Activated CD4-positive, alpha-beta T cell treated with anti-CD3 and anti-CD28 coated beads, Interleukin-2, amount 10 ng/mL, durations not matched to agents 24 days and 14 days (primary cell): ENCODE results near the gene ANKRD9. TPM values are rescaled to one million over a fixed set of nuclear protein-coding genes. Genes with fewer than 3 reads are reported as not detected.
"Not testable (repeated sequence)": the region's sequence is repeated elsewhere in the genome, so short reads cannot be mapped to it uniquely, and the experiment has no call there.

Experiments used
- DNase-seq: peaks from one replicate; pipeline ENCODE4 v3.0.0; 2022
- H3K27ac Mint-ChIP-seq: one replicate; pipeline ENCODE4 v1.8.0; 2022; ENCODE audit warnings: mild to moderate bottlenecking, mixed read lengths
- H3K27me3 Mint-ChIP-seq: one replicate; pipeline ENCODE4 v1.8.0; 2022; ENCODE audit warnings: mixed read lengths
- H3K36me3 Mint-ChIP-seq: one replicate; pipeline ENCODE4 v1.8.0; 2022; ENCODE audit warnings: low read depth, mild to moderate bottlenecking, mixed read lengths
- H3K4me1 Mint-ChIP-seq: one replicate; pipeline ENCODE4 v1.8.0; 2021; ENCODE audit warnings: mixed read lengths
- H3K4me3 Mint-ChIP-seq: one replicate; pipeline ENCODE4 v1.8.0; 2022; ENCODE audit warnings: mild to moderate bottlenecking, moderate library complexity, mixed read lengths
- H3K9me3 Mint-ChIP-seq: one replicate; pipeline ENCODE4 v1.8.0; 2021; ENCODE audit warnings: mixed read lengths
- intact Hi-C: fragments of 100-400 bp; cut with micrococcal nuclease; formaldehyde crosslinking; loops from one replicate; pipeline ENCODE4 v1.15.1; 2023
- total RNA-seq: library from RNA; stranded (reverse); gene quantifications from 2 replicates; pipeline ENCODE4 v1.2.3, GENCODE V29; 2022

Gene ANKRD9
- total RNA-seq, 1 donor from 2014 or later: 16.5 TPM

DNA sequence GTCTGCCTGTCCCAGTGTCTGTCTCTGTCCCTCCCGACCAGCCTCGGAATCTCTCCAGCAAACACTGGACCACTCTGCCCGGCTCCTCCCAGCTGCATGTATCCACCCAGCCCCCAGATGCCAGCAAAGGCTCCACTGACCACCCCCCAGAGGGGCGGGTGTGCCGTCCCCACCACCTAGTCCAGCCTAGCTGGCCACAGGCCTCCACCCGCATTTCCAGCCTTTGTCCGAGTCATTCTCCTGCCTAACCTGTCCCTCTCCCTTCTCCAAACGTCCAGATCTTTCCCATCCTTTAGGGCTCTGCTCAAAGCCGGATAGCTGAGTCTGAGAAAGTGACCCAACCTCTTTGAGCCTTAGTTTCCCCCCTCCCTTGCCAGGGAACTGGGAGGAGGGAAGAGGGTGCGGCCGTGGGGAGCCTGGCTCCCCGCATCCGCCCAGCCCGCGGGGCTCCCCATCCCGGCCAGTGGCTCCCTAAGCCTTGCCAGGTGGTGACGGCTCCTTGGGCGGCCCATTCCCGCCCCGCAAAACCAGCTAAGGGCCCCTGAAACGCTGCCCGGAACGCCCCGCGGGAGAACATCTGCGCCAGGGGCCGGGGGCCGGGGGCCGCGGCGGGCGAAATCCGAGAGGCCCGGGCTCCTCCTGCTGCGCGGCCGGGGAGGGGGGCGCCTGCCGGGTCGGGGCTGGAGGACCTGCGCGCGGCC lies 34.6 kb upstream of the ANKRD9 start:
- Mint-ChIP-seq H3K36me3 (no peaks in the 10 kb centered on the region), H3K4me1 (peaks cover 3% of the 10 kb centered on the region), H3K27me3 (peaks cover 40% of the 10 kb centered on the region), H3K4me3 (peak overlapping the region; percentile 48), H3K27ac (no peak overlapping the region), H3K9me3 (no peaks in the 10 kb centered on the region)
- intact Hi-C loops: no loop called here
- no peak for DNase-seq

DNA sequence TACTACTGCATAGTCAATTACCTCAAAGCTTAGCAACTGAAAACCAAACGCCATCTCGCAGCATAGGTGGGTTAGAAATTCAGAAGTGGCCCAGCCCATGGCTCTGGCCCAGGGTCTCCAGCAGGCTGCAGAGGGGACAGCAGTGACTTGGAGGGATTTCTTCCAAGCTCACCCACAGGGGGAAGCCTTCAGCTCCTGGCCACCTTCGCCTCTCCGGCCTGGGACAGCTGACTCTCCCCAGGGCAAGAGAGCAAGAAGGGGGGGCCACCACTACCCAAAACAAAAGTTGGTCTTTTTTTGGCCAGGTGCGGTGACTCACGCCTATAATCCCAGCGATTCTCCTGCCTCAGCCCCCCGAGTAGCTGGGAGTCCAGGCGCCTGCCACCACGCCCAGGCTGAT lies 32.2 kb upstream of the ANKRD9 start:
- Mint-ChIP-seq H3K4me3 (no peak overlapping the region), H3K9me3 (no peaks in the 10 kb centered on the region)

DNA sequence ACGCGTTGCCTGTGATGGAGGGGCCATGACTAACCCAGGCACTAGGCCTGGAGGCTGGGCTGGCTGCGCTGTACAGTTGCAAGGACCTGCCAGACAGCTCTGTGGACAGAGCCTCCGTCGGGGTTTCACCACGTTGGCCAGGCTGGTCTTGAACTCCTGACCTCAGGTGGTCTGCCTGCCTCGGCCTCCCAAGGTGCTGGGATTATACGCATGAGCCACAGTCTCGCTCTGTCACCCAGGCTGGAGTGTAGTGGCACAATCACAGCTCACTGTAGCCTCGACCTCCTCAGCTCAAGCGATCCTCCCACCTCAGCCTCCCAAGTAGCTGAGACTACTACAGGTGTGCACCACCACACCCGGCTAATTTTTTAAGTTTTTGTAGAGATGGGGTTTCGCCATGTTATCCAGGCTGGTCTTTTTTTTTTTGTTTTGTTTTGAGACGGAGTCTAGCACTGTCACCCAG lies 31.5 kb upstream of the ANKRD9 start:
- H3K4me3 Mint-ChIP-seq, intact Hi-C loops, H3K4me1 Mint-ChIP-seq, H3K9me3 Mint-ChIP-seq, H3K36me3 Mint-ChIP-seq, H3K27ac Mint-ChIP-seq, DNase-seq: not testable (repeated sequence)
- H3K27me3 Mint-ChIP-seq: peaks cover 23% of the 10 kb centered on the region

More for the DNA sequence above, 32.2 kb upstream of the ANKRD9 start:
- Mint-ChIP-seq H3K4me1 (peaks cover 3% of the 10 kb centered on the region), H3K36me3 (no peaks in the 10 kb centered on the region), H3K27me3 (peaks cover 24% of the 10 kb centered on the region), H3K27ac (no peak overlapping the region)
- intact Hi-C loops: no loop called here
- DNase-seq: no peak

DNA sequence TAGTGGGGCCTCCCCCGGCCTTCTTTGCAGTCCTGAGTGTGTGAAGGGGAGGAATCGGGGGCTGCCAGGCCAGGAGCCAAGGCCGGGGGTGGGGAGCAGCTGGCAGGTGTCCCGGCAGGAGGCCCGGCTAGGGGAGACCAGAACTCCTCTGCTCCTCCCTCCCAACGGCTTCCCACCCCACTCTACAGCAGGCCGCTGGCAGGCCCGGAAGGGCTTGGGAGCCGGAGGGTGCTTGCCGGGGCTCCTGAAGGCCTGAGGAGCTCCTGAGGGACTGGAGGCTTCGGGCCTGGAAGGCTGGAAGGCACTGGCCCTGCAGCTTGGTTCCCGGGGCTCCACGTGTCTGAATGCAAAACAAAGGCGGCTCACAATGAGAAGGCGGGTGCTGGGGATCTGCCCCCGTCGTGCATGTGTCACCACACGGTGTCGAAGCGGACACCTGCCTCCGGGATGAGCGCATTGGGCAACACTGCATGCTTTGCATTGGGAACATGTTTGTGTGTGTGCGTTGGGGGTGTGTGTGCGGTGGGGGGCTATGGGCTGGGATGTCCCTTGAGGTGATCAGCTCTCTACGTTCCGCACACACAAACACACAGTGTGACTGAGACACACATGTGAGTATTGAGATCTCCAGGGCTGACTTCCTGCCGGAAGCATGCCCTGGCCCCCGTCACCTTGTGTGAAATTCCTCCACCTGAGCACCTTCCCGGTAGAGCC lies 30.9 kb upstream of the ANKRD9 start:
- H3K4me1 Mint-ChIP-seq: peaks cover 3% of the 10 kb centered on the region
- H3K9me3 Mint-ChIP-seq: no peaks in the 10 kb centered on the region
- no peak for DNase-seq
- peaks cover 17% of the 10 kb centered on the region for H3K27me3 Mint-ChIP-seq
- no peak overlapping the region for H3K4me3 Mint-ChIP-seq
- no peaks in the 10 kb centered on the region for H3K36me3 Mint-ChIP-seq
- no peak overlapping the region for H3K27ac Mint-ChIP-seq
- intact Hi-C loops: no loop called here

DNA sequence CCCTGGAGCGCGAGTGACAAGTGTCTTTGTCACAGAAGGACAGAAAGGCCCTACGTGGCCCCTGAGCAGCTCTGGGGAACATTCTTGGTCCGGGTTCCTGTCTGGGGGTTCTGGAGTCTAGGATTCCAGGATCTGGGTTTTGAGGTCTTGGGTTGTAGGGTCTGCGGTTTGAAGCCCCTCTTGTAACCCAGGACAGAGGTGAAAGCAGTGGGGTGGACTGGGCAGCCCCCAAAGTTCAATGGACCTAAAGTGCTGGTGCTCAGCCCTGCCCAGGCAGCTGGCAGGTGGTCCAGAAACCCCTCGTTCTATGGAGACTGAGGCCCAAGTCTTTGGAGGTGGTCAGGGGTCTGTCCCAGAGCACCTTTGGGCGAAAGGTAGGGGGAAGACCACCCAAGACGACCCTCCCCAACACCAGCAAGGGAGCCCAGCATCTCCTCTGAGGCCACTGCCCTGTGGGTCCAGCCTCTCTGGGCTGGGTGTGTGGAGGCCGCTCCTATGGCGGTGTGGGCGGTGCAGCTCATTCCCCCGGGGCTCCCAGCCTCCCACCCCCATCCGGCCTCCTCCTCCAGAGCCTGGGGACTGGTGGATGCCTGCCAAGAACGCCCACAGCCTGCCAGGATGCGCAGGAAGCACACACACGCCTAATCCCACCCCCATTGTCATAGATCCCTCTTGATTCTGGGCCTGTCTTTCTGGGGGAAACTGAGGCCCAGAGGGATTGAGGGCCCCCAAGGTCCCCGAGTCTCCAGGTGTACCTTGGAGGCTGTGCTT lies 30.2 kb upstream of the ANKRD9 start:
- Mint-ChIP-seq H3K4me1 (peaks cover 2% of the 10 kb centered on the region), H3K27ac (no peak overlapping the region), H3K9me3 (no peaks in the 10 kb centered on the region), H3K36me3 (no peaks in the 10 kb centered on the region), H3K4me3 (no peak overlapping the region), H3K27me3 (peaks cover 12% of the 10 kb centered on the region)
- intact Hi-C loops: no loop called here
- DNase-seq: no peak

DNA sequence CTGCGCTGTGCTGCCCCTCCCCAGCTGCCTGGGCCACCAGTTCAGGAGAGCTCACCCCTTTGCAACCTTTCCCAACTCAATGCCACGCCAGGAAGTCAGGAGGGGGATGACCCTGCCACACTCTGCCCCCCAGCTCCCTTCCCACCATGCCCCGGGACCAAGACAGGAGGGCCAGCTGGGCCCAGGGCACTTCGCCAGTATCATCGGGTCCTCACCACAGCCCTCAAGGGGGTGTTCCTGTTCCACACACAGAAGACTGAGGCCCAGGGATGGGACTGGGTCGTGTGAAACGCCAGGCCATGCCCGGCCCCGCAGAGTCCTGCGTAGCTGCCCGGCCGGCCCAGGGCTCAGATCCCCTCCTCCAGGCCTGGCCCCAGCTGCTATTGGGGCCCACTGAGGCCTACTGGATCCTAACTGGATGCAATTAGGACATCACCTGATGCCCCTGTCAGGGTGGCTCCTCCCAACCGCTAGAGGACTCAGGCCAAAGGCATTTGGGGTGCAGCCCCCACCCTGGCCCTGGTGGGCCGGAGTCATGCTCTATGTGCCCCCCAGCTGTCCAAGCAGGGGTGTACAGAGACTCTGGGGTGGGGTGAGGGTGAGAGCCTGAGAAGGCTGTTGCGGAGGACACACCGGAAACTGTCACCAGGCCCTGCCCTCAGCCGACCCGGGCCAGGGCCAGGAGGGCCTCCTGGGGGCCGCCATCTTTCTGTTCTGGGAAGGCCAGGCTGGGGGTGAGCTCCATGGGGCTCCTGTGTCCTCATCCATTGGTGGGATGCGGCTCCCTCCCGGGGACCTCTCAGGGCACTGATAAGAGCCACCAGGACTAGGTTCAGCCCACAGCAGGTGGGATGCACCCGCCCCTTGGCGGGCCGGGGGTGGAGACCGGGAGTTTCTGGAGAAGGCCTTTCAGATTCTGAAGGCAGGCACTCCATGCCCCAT lies 29.3 kb upstream of the ANKRD9 start:
- Mint-ChIP-seq H3K4me1 (no peaks in the 10 kb centered on the region), H3K27me3 (peaks cover 9% of the 10 kb centered on the region), H3K4me3 (no peak overlapping the region), H3K36me3 (no peaks in the 10 kb centered on the region), H3K9me3 (no peaks in the 10 kb centered on the region), H3K27ac (no peak overlapping the region)
- DNase-seq: no peak
- intact Hi-C loops: no loop called here

DNA sequence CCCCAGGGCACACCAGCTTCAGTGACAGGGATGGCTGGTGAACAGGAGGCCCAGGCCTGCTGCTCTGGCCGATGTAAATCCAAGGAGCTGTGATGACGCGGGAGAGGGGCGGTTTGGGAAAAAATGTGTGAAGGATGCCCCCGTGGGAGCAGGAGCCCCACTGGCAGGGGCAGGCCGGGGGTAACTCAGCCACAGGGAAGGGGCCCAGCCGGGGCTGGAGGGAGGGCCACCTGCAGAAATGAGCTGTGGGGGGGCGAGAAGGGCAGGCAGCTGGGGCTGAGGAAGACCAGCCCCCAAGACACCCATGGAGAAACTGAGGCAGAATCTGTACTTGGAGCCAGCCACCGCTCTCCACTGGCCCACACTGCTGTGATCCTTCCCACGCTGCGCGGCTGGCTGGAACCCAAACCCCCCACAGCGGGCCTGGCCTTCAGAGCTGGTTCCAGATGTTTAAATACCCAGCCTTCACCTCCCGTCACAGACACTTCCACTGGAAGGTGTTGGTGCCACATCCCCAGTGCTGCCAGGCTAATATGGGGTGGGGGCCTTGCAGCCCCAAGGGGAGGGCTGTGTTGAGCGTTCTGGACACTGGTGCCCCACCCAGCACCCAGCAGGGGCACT lies 28.5 kb upstream of the ANKRD9 start:
- Mint-ChIP-seq H3K27me3 (peaks cover 7% of the 10 kb centered on the region), H3K36me3 (no peaks in the 10 kb centered on the region), H3K27ac (no peak overlapping the region), H3K9me3 (no peaks in the 10 kb centered on the region), H3K4me1 (no peaks in the 10 kb centered on the region), H3K4me3 (no peak overlapping the region)
- no peak for DNase-seq
- intact Hi-C loops: no loop called here

DNA sequence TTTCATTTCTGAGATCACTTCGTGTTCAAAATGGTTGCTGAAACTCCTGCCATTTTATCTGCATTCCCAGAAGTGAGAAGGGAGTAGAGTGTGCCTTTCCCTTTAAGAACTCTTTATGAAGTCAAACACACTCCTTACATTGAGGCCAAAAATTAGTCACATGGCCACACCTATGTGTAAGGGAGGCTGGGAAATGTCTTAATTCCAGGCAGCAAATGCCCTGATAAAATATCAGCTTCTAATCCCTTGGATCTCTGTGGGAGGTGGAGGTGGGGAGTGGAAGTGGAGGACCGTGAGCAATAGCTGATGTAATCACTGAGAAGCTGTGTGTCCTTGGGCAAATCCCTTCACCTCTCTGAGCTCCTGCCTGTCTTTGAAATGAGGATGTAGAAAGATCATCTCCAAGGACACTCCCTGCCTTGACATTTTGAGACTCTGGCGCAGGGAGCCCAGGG lies 22.7 kb upstream of the ANKRD9 start:
- no peak for DNase-seq
- intact Hi-C loops: no loop called here
- Mint-ChIP-seq H3K9me3 (no peaks in the 10 kb centered on the region), H3K27ac (no peak overlapping the region), H3K27me3 (no peaks in the 10 kb centered on the region), H3K4me1 (peaks cover 6% of the 10 kb centered on the region), H3K36me3 (no peaks in the 10 kb centered on the region), H3K4me3 (no peak overlapping the region)

DNA sequence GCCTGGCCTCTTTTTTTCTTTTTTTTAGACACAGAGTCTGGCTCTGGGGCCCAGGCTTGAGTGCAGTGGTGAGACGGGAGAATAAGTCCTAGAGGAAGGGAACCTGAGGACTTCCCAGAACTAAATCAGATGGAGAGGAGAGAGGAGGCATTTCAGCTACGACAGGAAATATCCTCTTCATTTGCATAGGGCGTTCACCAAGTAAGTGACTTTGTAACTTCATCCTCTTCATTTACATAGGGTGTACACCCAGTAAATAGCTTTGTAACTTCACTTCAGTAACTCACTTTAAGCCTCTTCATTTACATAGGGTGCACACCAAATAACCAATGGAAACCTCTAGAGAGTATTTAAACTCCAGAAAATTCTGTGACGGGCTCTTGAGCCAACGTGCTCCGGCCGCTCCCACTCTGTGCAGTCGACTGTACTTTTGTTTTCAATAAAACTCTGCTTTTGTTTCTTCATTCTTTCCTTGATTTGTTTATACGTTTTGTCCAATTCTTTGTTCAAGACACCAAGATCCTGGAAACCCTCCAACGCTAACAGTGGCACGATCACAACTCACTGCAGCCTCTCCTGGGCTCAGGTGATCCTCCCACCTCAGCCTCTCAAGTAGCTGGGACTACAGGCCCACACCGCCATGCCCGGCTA lies 21.4 kb upstream of the ANKRD9 start:
- intact Hi-C loops: no loop called here
- H3K4me1 Mint-ChIP-seq: peaks cover 9% of the 10 kb centered on the region
- no peak overlapping the region for H3K4me3 Mint-ChIP-seq
- DNase-seq: no peak
- no peaks in the 10 kb centered on the region for H3K27me3 Mint-ChIP-seq
- H3K9me3 Mint-ChIP-seq: no peaks in the 10 kb centered on the region
- H3K27ac Mint-ChIP-seq: no peak overlapping the region
- H3K36me3 Mint-ChIP-seq: no peaks in the 10 kb centered on the region

DNA sequence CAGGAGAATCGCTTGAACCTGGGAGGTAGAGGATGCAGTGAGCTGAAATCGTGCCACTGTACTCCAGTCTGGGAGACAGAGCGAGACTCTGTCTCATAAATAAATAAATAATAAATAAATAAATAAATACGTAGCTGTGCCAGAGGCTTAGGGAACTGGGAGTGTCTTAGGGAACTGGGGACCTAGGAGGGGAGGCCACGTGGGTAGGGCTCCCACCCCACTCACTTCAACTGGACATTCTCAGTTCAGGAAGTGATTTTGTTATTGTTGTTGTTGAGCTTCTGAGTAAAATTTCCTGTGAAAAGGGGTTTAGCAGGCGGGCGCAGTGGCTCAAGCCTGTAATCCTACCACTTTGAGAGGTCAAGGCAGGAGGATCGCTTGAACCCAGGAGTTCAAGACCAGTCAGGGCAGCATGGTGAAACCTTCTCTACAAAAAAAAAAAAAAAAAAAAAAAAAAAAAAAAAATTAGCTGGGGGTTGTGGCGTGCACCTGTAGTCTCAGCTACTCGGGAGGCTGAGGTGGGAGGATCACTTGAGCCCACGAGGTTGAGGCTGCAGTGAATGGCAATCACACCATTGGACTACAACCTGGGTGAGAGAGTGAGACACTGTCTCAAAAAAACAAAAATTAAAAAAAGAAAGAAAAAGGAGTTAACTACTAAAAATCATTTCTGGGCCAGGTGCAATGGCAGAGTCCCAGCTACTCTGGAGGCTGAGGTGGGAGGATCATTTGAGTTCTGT lies 19.0 kb upstream of the ANKRD9 start:
- H3K27me3 Mint-ChIP-seq: no peaks in the 10 kb centered on the region
- no peak for DNase-seq
- no peaks in the 10 kb centered on the region for H3K9me3 Mint-ChIP-seq
- H3K27ac Mint-ChIP-seq: no peak overlapping the region
- H3K36me3 Mint-ChIP-seq: no peaks in the 10 kb centered on the region
- intact Hi-C loops: no loop called here
- H3K4me3 Mint-ChIP-seq: no peak overlapping the region
- peaks cover 25% of the 10 kb centered on the region for H3K4me1 Mint-ChIP-seq

DNA sequence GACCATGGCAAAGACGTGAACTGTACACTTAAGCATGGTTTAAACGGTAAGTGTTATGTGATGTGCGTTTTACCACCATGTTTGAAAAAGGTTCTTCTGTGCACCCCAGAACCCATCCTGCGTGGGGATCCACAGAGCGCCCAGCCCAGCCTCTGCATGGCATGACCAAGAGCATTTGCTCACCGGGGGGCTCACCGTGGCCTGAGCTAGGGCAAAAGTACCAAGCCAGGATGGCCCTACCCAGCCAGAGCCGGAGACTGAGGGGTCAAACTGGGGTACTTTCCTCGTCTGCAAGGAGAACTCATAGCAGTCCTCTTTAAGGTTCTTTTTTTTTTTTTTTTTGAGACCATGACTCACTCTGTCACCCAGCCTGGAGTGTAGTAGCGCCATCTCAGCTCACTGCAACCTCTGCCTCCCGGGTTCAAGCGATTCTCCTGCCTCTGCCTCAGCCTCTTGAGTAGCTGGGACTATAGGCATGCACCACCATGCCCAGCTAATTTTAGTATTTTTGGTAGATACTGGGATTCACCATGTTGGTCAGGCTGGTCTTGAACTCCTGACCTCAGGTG lies 16.4 kb upstream of the ANKRD9 start:
- Mint-ChIP-seq H3K36me3 (peaks cover 1% of the 10 kb centered on the region), H3K27ac (peak overlapping the region; percentile 93), H3K4me1 (peaks cover 30% of the 10 kb centered on the region), H3K9me3 (no peaks in the 10 kb centered on the region), H3K27me3 (no peaks in the 10 kb centered on the region), H3K4me3 (peak overlapping the region; percentile 94)
- DNase-seq: no peak
- intact Hi-C loops: loop anchor here (1.0 to 2.0 kb wide), 3 partner anchors 66 to 209 kb away; partner anchors contain the start of genes CINP, RCOR1 and TECPR2
